Thyroid gland (tissue), 4 donors: ENCODE measurements around the gene SLC36A3.

Experiments
- POLR2A ChIP-seq, 2 donors: fragments of 450-650 bp; IDR thresholded peaks; one replicate each; pipeline ENCODE4 v1.6.1; 2017; ENCODE audit warnings: antibody characterized with exemption in 2 of 2, mild to moderate bottlenecking in 2 of 2, moderate library complexity in 1 of 2
- TF ChIP-seq, protein P1 (sequence below), 6 experiments: fragments of 200-600 bp in 3 of 6; fragments of 450-650 bp in 3 of 6; sonication (generic) in 3 of 6; IDR thresholded peaks; one replicate each; pipeline ENCODE4 v1.5.1; 2016 to 2019; ENCODE audit warnings: antibody characterized with exemption in 6 of 6, mild to moderate bottlenecking in 2 of 6, inconsistent platforms in 1 of 6, moderate library complexity in 1 of 6

DNA sequence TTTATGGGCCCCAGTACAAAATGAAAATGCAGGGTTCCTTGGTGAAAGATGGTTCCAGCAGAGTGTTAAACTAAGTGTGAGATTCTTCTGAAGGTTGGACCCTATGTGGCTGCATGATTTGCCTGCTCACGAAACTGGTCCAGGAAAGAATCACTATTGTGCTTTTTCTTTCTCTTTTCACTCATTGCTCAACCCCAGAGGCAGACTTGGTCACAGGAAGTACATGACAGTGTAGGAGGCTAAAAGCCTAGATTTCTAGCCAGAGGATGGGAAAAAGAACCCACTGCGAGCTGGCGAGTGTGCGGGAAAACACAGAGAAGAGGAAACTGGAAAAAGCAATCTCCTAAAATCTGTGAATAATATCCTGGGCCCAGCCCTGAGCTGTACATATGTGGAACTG is 25.2 kb upstream of the SLC36A3 start:
- TF ChIP-seq, protein P1, sequence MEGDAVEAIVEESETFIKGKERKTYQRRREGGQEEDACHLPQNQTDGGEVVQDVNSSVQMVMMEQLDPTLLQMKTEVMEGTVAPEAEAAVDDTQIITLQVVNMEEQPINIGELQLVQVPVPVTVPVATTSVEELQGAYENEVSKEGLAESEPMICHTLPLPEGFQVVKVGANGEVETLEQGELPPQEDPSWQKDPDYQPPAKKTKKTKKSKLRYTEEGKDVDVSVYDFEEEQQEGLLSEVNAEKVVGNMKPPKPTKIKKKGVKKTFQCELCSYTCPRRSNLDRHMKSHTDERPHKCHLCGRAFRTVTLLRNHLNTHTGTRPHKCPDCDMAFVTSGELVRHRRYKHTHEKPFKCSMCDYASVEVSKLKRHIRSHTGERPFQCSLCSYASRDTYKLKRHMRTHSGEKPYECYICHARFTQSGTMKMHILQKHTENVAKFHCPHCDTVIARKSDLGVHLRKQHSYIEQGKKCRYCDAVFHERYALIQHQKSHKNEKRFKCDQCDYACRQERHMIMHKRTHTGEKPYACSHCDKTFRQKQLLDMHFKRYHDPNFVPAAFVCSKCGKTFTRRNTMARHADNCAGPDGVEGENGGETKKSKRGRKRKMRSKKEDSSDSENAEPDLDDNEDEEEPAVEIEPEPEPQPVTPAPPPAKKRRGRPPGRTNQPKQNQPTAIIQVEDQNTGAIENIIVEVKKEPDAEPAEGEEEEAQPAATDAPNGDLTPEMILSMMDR (IDR thresholded peaks at IDR 0.05) = no peak
- no peak for TF ChIP-seq POLR2A (IDR thresholded peaks at IDR 0.05)
